CD4-positive, alpha-beta T cell treated with Interleukin-17A for 1 hour (primary cell): ENCODE results near the gene P2RY2.

Experiments
- DNase-seq: peaks from one replicate; pipeline ENCODE4 v3.0.0-alpha.2; 2020

Gene P2RY2

GRCh38 chr11:73246303-73246702 is 28.2 kb downstream of the P2RY2 start:
- DNase-seq = no peak

DNA sequence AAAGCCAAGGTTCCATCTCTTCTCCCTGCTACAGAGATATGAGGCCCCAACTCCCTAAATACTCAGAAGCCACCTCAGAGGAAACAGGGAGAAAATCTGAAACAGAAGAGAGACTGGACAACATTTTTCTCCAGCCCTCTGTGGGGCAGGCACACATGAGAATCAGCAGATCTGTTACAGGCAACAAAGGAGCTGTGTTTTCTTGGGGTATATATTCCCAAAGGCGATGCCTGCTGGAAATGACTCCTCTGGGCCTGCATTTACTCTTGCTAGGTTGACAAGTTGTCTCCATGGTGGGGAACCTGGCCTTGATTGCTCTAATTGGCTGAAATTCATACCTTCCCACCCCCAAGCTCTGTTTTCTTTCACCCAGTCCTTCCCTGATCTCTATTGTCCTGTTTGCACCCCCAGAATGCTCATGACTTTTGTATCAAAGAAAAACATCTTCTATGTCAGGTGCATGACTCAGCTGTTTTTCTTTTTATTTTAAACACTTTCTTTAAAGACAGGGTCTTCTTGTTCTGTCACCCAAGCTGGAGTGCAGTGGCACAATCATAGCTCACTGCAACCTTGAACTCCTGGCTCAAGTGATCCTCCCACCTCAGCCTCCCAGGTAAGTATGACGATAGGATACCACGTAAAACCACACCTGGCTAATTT is 30.6 kb downstream of the P2RY2 start:
- DNase-seq = no peak

- no peak for DNase-seq
These were observed 31.2 kb downstream of the P2RY2 start for GRCh38 chr11:73249304-73249703.

DNA sequence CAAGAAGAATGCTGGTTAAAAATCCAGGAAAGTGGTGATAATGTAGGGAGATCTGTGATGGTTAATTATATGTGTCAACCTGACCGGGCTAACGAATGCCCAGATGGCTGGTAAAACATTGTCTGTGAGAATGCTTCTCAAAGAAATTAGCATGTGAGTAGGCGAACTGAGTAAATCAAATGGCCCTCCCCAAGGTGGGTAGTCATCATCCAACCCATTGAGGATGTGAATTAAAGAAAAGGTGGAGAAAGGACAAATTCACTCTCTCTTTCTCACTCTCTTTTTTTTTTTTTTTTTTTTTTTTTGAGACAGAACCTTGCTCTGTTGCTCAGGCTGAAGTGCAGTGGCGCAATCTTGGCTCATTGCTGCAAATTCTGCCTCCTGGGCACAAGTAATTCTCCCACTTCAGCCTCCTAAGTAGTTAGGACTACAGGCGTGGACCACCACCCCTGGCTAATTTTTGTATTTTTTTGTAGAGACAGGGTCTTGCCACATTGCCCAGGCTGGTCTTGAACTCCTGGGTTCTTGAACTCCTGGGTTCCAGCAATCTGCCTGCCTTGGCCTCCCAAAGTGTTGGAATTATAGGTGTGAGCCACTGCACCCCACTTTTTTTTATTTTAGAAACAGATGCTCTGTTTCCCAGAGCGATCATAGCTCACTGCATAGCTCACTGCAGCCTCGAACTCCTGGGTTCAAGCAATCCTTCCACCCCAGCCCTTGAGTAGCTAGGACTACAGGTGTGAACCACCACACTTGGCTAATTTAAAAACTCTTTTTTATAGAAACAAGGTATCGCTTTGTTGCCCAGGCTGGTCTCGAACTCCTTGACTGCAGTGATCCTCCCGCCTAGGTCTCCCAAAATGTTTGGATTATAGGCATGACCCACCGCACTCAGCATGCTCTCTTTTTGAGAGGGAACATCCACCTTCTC is 32.0 kb downstream of the P2RY2 start:
- no peak for DNase-seq

- DNase-seq = no peak
These were observed 34.6 kb downstream of the P2RY2 start for GRCh38 chr11:73252577-73253191.

GRCh38 chr11:73257342-73258103 is 39.4 kb downstream of the P2RY2 start:
- no peak for DNase-seq

- DNase-seq = no peak
These were observed 40.3 kb downstream of the P2RY2 start for GRCh38 chr11:73258104-73259035.

GRCh38 chr11:73259406-73260126 is 41.5 kb downstream of the P2RY2 start:
- no peak for DNase-seq

GRCh38 chr11:73260127-73260457 is 42.0 kb downstream of the P2RY2 start:
- DNase-seq = no peak

- no peak for DNase-seq
These were observed 44.9 kb downstream of the P2RY2 start for GRCh38 chr11:73262851-73263495.

DNA sequence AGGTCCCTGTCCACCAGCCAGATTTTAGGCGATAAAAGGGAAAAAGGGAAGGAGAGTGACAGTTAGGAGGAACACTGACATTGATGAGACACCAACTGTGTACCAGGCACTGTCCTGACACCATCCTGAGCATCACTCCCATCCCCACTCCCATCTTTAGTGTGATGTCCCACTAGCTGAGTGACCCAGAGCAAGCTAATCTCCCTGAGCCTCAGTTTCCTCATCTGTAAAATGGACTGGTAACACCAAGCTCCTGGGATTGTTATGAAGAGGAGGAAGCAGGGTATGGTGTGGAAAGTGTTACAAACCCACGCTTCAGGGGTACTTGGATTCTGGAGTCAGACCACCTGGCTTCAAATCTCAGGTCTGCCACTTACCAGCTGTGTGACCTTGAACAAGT is 45.6 kb downstream of the P2RY2 start:
- DNase-seq = no peak

GRCh38 chr11:73265278-73265810 is 47.3 kb downstream of the P2RY2 start:
- no peak for DNase-seq

- no peak for DNase-seq
These were observed 48.0 kb downstream of the P2RY2 start for GRCh38 chr11:73265853-73266645.

DNA sequence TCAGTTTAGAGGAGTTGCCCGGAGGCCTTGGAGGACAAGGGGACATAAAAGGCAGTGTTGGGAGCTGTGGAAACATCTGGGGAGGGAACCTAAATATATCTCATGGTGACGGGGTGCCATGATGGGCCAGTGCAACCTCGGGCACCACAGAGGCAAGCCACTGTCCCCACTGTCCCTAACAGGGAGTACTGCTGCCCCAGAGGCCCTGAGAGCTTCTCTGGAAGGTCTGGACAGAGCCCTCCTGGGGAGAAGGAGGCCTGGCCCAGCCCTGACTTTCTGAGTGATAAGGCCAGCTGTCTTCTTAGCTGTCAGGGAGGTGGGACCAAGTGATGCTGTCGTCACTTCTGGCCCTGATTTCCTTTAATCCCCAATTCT is 48.6 kb downstream of the P2RY2 start:
- no peak for DNase-seq

DNA sequence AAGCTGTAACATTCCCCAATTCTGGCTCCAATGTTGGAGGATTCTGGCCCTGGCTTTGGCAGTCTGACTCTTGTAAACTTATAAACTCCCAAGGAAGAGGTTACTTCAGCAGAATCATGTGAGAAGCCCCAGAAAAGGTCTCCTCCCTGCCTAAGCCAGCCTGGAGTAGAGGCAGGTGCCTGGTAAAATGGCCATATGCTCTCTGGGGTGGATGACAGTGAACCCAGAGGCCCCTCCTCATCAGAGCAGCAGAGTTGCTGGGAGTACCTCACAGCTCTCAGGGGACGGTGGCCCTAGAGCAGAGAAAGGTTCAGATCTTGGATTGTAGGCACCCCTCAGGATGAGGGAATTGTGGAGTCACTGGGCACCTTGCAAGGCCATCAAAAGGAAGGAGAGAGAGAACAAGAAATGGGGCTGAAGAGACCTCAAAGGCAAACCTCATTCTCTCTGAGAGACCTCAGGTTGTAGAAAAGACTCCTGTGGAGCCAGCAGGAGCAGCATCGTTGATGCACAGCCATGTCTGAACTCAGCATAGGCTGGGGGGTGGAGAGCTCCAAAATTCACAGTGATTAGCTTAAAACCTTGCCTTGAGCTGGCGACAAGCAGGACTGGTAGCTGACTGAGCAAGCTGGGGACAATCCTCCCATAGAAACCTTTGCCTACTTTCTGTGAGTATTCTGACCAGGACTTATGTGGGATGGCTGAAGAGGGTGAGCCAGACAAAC is 49.2 kb downstream of the P2RY2 start:
- DNase-seq = no peak

- DNase-seq = no peak
These were observed 49.9 kb downstream of the P2RY2 start for GRCh38 chr11:73267906-73268540.

- no peak for DNase-seq
These were observed 50.7 kb downstream of the P2RY2 start for GRCh38 chr11:73268671-73269271.

GRCh38 chr11:73269459-73270015 is 51.5 kb downstream of the P2RY2 start:
- no peak for DNase-seq
